Suprapubic skin (tissue), 4 donors: ENCODE measurements around the gene PSTPIP2. TPM values are rescaled to one million over a fixed set of nuclear protein-coding genes. Genes with fewer than 3 reads are reported as not detected.

ENCODE experiments used
- DNase-seq, 2 donors: peaks; one replicate each; pipeline ENCODE4 v3.0.0-alpha.2; 2019; ENCODE audit warnings: low spot score in 2 of 2
- H3K27ac ChIP-seq: fragments of 200-600 bp; sonication (generic); one replicate; pipeline ENCODE4 v1.5.1; 2019
- H3K27me3 ChIP-seq: fragments of 200-600 bp; sonication (generic); one replicate; pipeline ENCODE4 v1.5.1; 2019
- H3K36me3 ChIP-seq: fragments of 200-600 bp; sonication (generic); one replicate; pipeline ENCODE4 v1.5.1; 2019
- H3K4me1 ChIP-seq: fragments of 200-600 bp; sonication (generic); one replicate; pipeline ENCODE4 v1.5.1; 2019
- H3K4me3 ChIP-seq: fragments of 200-600 bp; sonication (generic); one replicate; pipeline ENCODE4 v1.5.1; 2019; ENCODE audit warnings: mild to moderate bottlenecking
- H3K9me3 ChIP-seq: fragments of 200-600 bp; sonication (generic); one replicate; pipeline ENCODE4 v1.5.1; 2019
- EP300 ChIP-seq: sonication (generic); formaldehyde crosslinking; IDR thresholded peaks from one replicate; pipeline ENCODE4 v1.6.1; 2017; ENCODE audit warnings: antibody characterized with exemption
- POLR2A ChIP-seq, 2 donors: fragments of 450-650 bp; IDR thresholded peaks; one replicate each; pipeline ENCODE4 v1.6.1; 2017; ENCODE audit warnings: antibody characterized with exemption in 2 of 2, mild to moderate bottlenecking in 2 of 2, moderate library complexity in 2 of 2
- POLR2AphosphoS5 ChIP-seq, 3 donors: sonication (generic); formaldehyde crosslinking; IDR thresholded peaks; one replicate each; pipeline ENCODE4 v1.6.1; 2017; ENCODE audit warnings: antibody characterized with exemption in 3 of 3
- WGBS: methylation state at CpG from one replicate; pipeline ENCODE4 v1.1.5; 2018; 5-methylcytosine and 5-hydroxymethylcytosine counted together
- total RNA-seq, 4 donors: library from RNA; depleted of rRNA; stranded (reverse); fragments of >200 nt; gene quantifications; one replicate each; pipeline ENCODE4 v1.1.0, GENCODE V29; 2016
- TF ChIP-seq, protein P1 (sequence below), 2 donors: fragments of 200-600 bp in 1 of 2; fragments of 450-650 bp in 1 of 2; sonication (generic) in 1 of 2; IDR thresholded peaks; one replicate each; pipeline ENCODE4 v1.5.1; 2016 to 2019; ENCODE audit warnings: antibody characterized with exemption in 2 of 2, mild to moderate bottlenecking in 1 of 2, moderate library complexity in 1 of 2

The PSTPIP2 gene
- total RNA-seq, 4 donors from 2014 or later = 7.5 to 33.6 (median 16.0) TPM

DNA sequence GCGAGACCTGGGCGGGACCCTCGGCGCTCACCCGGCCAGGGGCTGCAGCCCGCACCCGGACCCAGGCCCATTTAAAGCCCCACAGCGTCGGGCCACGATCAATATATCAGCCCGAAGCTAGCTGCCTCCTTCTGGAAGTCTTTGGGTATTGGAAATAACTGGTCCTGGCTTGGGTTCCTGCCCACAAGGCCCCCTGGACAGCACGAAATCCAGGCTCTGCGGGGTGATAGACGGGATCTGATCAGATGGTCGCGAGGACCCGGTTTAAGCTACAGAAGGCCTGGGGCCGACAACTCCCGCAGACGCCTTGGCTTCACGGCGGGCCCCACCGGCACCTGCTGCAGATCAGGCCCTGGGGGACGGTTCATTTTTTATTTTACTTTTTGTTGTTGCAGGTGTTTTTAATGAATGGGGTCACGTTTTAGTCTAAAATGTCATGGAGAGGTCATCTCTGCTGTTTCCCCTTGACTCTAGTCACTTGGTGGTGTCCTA, 362 bp upstream of the PSTPIP2 start:
- DNase-seq = no peak
- peaks cover 42% of the 10 kb centered on the region for H3K4me1 ChIP-seq
- WGBS = 53% methylated on average over 9 of the region's 25 CpGs
- H3K9me3 ChIP-seq = no peaks in the 10 kb centered on the region
- H3K36me3 ChIP-seq = peaks cover 3% of the 10 kb centered on the region
- H3K4me3 ChIP-seq = peak overlapping the region; percentile 74
- no peaks in the 10 kb centered on the region for H3K27me3 ChIP-seq
- TF ChIP-seq, protein P1, sequence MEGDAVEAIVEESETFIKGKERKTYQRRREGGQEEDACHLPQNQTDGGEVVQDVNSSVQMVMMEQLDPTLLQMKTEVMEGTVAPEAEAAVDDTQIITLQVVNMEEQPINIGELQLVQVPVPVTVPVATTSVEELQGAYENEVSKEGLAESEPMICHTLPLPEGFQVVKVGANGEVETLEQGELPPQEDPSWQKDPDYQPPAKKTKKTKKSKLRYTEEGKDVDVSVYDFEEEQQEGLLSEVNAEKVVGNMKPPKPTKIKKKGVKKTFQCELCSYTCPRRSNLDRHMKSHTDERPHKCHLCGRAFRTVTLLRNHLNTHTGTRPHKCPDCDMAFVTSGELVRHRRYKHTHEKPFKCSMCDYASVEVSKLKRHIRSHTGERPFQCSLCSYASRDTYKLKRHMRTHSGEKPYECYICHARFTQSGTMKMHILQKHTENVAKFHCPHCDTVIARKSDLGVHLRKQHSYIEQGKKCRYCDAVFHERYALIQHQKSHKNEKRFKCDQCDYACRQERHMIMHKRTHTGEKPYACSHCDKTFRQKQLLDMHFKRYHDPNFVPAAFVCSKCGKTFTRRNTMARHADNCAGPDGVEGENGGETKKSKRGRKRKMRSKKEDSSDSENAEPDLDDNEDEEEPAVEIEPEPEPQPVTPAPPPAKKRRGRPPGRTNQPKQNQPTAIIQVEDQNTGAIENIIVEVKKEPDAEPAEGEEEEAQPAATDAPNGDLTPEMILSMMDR (IDR thresholded peaks at IDR 0.05) = no peak
- TF ChIP-seq POLR2AphosphoS5 (IDR thresholded peaks at IDR 0.05) (no peak), POLR2A (IDR thresholded peaks at IDR 0.05) (no peak), EP300 (no peak)
- H3K27ac ChIP-seq = no peak overlapping the region

DNA sequence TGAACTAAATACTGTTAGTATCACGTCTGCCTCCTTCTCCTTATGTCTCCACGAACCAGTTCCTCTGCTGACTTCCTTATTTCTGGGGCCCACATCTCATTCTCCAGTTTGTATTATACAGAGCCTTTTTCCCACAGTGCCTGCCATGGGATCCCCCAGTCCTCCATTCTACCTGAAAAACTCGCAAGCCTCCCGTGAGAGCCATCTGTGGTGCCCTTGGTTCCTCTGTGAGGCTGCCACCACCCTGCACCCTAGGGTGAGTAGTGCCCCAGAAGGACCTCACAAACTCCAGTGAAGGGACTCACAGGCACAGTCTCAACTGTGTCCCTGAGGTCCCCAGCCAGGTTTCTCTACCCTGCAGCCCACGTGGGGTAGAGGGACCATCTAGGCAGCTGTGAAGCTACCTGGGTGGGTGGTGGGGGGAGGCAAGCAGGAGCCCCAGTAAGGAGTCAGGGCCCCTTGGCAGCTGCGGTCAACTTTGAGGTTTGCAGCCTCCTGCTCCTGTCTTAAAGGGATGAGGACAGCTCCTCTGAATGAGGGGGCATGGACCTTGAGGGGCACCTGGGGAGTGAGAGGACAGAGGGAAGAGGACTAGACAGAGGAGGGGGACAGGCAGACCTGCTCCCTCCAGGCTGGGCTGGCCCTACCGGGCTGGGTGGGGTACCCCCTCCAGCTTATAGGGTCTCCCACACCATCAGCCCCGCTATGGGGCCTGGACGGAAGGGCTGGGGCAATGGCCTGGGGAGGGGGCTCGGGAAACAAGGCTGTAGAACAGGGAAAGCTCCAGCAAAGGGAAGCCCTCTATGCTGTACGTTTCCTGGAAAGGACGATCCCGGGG, 1.0 kb downstream of the PSTPIP2 start:
- Histone ChIP-seq H3K27me3 (no peaks in the 10 kb centered on the region), H3K9me3 (no peaks in the 10 kb centered on the region), H3K36me3 (no peaks in the 10 kb centered on the region), H3K27ac (no peak overlapping the region), H3K4me3 (peak overlapping the region; percentile 74), H3K4me1 (peaks cover 42% of the 10 kb centered on the region)
- 25% methylated on average over 8 of the region's 13 CpGs for WGBS
- DNase-seq = no peak
- no peak for TF ChIP-seq POLR2AphosphoS5 (IDR thresholded peaks at IDR 0.05)
- TF ChIP-seq, protein P1 (IDR thresholded peaks at IDR 0.05) = no peak
- no peak for TF ChIP-seq POLR2A (IDR thresholded peaks at IDR 0.05)
- TF ChIP-seq EP300 = no peak

DNA sequence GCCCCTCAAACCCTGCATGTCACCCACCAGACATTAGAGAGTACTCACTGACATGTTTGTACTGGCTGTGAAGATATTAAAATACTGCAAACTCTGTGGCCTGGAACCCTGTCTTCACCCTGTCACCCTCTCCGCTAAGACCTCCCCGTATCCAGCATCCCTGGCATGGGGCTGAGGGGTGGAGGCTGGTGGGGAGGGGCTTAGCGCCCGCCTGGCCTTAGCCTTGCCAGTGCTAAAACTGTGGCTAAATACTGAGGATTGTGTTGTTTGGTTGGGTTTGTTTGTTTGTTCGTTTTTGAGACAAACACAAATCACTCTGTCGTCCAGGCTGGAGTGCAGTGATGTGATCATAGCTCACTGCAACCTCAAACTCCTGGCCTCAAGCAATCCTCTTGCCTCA, 1.8 kb downstream of the PSTPIP2 start:
- no peak for DNase-seq
- Histone ChIP-seq H3K36me3 (no peaks in the 10 kb centered on the region), H3K4me3 (no peak overlapping the region), H3K4me1 (peaks cover 42% of the 10 kb centered on the region), H3K27me3 (no peaks in the 10 kb centered on the region), H3K27ac (no peak overlapping the region), H3K9me3 (no peaks in the 10 kb centered on the region)
- TF ChIP-seq EP300 = no peak
- TF ChIP-seq POLR2A (IDR thresholded peaks at IDR 0.05) = no peak
- no peak for TF ChIP-seq POLR2AphosphoS5 (IDR thresholded peaks at IDR 0.05)
- TF ChIP-seq, protein P1 (IDR thresholded peaks at IDR 0.05) = no peak
- WGBS = 75% methylated on average over 6 of the region's 6 CpGs

DNA sequence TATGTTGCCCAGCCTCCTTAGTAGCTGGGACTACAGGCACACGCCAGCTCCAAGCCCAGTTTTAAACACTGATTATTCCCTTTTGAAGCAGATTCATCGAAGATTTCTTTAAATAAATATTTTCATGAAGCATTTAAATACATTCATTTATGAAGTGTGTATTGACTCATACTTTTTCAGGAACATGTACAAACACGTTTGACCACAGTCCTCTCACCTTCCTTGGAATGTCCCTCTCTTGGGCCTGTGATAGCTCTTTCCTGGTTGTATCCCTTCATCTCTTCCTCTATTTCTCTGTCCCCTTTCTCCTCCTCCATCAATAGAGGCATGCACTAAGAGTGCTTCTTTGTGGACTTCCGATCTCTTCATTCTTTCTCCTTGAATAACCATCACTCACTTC, 2.5 kb downstream of the PSTPIP2 start:
- Histone ChIP-seq H3K36me3 (no peaks in the 10 kb centered on the region), H3K4me3 (no peak overlapping the region), H3K27me3 (no peaks in the 10 kb centered on the region), H3K9me3 (no peaks in the 10 kb centered on the region), H3K27ac (peak overlapping the region; percentile 39), H3K4me1 (peaks cover 42% of the 10 kb centered on the region)
- WGBS = 56% methylated on average over 4 of the region's 4 CpGs
- DNase-seq = no peak
- TF ChIP-seq EP300 (no peak), POLR2A (IDR thresholded peaks at IDR 0.05) (no peak), POLR2AphosphoS5 (IDR thresholded peaks at IDR 0.05) (no peak)
- TF ChIP-seq, protein P1 (IDR thresholded peaks at IDR 0.05) = no peak

DNA sequence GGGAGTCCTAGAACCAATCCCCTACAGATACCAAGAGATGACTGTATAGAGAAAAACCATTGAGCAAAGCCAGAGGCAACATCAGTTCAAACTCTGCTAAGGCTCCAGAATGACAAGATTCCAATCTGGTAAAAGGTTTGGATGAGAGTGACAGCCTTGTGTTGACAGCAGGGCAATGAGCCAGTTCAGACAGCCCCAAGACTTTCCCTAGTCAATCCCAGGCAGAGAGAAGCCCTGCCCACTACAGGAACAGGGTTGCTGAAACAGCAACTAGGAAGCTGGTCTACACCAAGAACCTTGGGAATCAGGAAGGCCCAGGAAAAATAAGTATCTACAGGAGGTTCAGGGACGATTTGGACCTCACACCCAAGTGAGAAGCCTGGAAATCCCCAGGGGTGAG, 3.3 kb downstream of the PSTPIP2 start:
- Histone ChIP-seq H3K4me3 (no peak overlapping the region), H3K9me3 (no peaks in the 10 kb centered on the region), H3K27ac (peak overlapping the region; percentile 39), H3K4me1 (peaks cover 42% of the 10 kb centered on the region), H3K27me3 (no peaks in the 10 kb centered on the region), H3K36me3 (no peaks in the 10 kb centered on the region)
- DNase-seq = no peak
- WGBS = 54% methylated on average over 1 of the region's 1 CpG
- TF ChIP-seq POLR2A (IDR thresholded peaks at IDR 0.05) = no peak
- no peak for TF ChIP-seq EP300
- TF ChIP-seq, protein P1 (IDR thresholded peaks at IDR 0.05) = no peak
- no peak for TF ChIP-seq POLR2AphosphoS5 (IDR thresholded peaks at IDR 0.05)
